CD4-positive, alpha-beta T cell treated with Interferon alpha-2 for 1 hour (primary cell): Measurements from ENCODE around the gene CCDC187.
"Not testable (repeated sequence)": the region's sequence is repeated elsewhere in the genome, so short reads cannot be mapped to it uniquely, and the experiment has no call there.

ENCODE experiments used
- DNase-seq, 2 donors: peaks; one replicate each; pipeline ENCODE4 v3.0.0-alpha.2; 2020 to 2022

CCDC187 gene

GRCh38 chr9:136237486-136238341, 66.2 kb downstream of the CCDC187 start:
- no peak for DNase-seq

GRCh38 chr9:136236471-136237410, 67.2 kb downstream of the CCDC187 start:
- not testable (repeated sequence) for DNase-seq

- DNase-seq = no peak
These were observed 68.0 kb downstream of the CCDC187 start for GRCh38 chr9:136235709-136236455.

GRCh38 chr9:136235171-136235570, 68.7 kb downstream of the CCDC187 start:
- DNase-seq = no peak

GRCh38 chr9:136234597-136234996, 69.3 kb downstream of the CCDC187 start:
- DNase-seq = no peak

- no peak for DNase-seq
These were observed 70.0 kb downstream of the CCDC187 start for GRCh38 chr9:136233868-136234267.

- DNase-seq = no peak
These were observed 70.5 kb downstream of the CCDC187 start for GRCh38 chr9:136233411-136233810.

- DNase-seq = no peak
These were observed 70.9 kb downstream of the CCDC187 start for GRCh38 chr9:136232969-136233368.

- peak; percentile 44 to 57 for DNase-seq
These were observed 72.2 kb downstream of the CCDC187 start for GRCh38 chr9:136231478-136232297.

- no peak for DNase-seq
These were observed 73.1 kb downstream of the CCDC187 start for GRCh38 chr9:136230773-136231172.

GRCh38 chr9:136230365-136230764, 73.5 kb downstream of the CCDC187 start:
- no peak for DNase-seq

- DNase-seq = no peak
These were observed 74.5 kb downstream of the CCDC187 start for GRCh38 chr9:136229096-136230065.

- DNase-seq = no peak
These were observed 75.6 kb downstream of the CCDC187 start for GRCh38 chr9:136228107-136228875.

- no peak for DNase-seq
These were observed 77.0 kb downstream of the CCDC187 start for GRCh38 chr9:136226680-136227407.

GRCh38 chr9:136225748-136226679, 77.9 kb downstream of the CCDC187 start:
- peak; percentile 74 to 75 for DNase-seq

- peak; percentile 39 to 59 for DNase-seq
These were observed 78.5 kb downstream of the CCDC187 start for GRCh38 chr9:136225366-136225747.

- no peak for DNase-seq
These were observed 79.8 kb downstream of the CCDC187 start for GRCh38 chr9:136223871-136224640.
